ENCODE results near the gene KLHL29. TPM values are rescaled to one million over a fixed set of nuclear protein-coding genes. Genes with fewer than 3 reads are reported as not detected.

KLHL29 gene
- total and polyA plus RNA-seq, 8 donors: 0.91 to 6.6 (median 2.6) TPM

DNA sequence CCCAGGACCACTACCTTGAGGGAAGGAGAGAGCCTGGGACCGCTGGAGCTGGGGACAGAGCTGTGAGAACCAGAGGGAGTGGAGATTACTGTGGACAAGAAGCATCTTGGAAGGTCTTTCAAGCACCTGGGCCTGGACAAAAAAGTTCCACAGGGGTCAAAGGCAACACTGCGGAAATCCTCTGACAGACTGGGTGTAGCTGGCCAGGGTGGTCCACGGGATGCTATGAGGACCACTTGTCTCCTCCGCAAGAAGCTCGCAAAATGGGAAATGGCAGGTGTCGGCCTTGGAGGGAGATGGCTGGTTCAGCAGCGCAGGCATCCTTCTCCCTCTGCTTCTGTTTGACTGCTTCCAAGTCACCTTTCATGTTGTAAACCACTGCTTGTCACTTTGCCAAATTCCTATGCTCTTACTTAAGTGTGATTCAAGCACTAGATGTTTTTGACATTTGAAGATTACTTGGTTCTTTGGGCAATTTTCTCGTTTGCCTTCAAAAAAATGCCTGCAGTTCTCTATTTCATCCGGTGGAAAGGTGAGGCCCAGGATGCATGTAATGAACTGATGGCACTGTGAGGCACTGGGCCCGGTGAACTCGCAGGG is 27.7 kb downstream of the KLHL29 start:
- TF ChIP-seq CTCF (IDR thresholded peaks at IDR 0.05): no peak
- ATAC-seq: no peak
- Histone ChIP-seq H3K27me3 (no peaks in the 10 kb centered on the region), H3K36me3 (no peaks in the 10 kb centered on the region), H3K9me3 (no peaks in the 10 kb centered on the region), H3K4me3 (no peak overlapping the region), H3K27ac (no peak overlapping the region), H3K4me1 (no peaks in the 10 kb centered on the region)
- 68 to 72% methylated on average over 11 of the region's 11 CpGs for WGBS, 2 donors
- intact Hi-C loops (cut with DNase I): no loop called here
- no peak for DNase-seq
- no peak for FAIRE-seq

GRCh38 chr2:23413641-23414040 is 28.7 kb downstream of the KLHL29 start:
- FAIRE-seq (no peak), ATAC-seq (no peak), DNase-seq (no peak)
- 72 to 73% methylated on average over 8 of the region's 8 CpGs for WGBS, 2 donors
- intact Hi-C loops (cut with DNase I): no loop called here
- no peak for TF ChIP-seq CTCF (IDR thresholded peaks at IDR 0.05)
- H3K27me3 ChIP-seq: no peaks in the 10 kb centered on the region
- H3K4me1 ChIP-seq: no peaks in the 10 kb centered on the region
- no peaks in the 10 kb centered on the region for H3K9me3 ChIP-seq
- no peak overlapping the region for H3K27ac ChIP-seq
- no peaks in the 10 kb centered on the region for H3K36me3 ChIP-seq
- no peak overlapping the region for H3K4me3 ChIP-seq

GRCh38 chr2:23414106-23414505 is 29.1 kb downstream of the KLHL29 start:
- Histone ChIP-seq H3K9me3 (no peaks in the 10 kb centered on the region), H3K4me3 (no peak overlapping the region), H3K4me1 (no peaks in the 10 kb centered on the region), H3K27ac (no peak overlapping the region), H3K36me3 (no peaks in the 10 kb centered on the region), H3K27me3 (no peaks in the 10 kb centered on the region)
- FAIRE-seq: no peak
- TF ChIP-seq CTCF (IDR thresholded peaks at IDR 0.05): no peak
- intact Hi-C loops (cut with DNase I): no loop called here
- WGBS, 2 donors: 78 to 89% methylated on average over 8 of the region's 8 CpGs
- no peak for ATAC-seq
- DNase-seq: no peak

- Histone ChIP-seq H3K27ac (no peak overlapping the region), H3K9me3 (no peaks in the 10 kb centered on the region), H3K36me3 (no peaks in the 10 kb centered on the region), H3K4me1 (no peaks in the 10 kb centered on the region), H3K4me3 (no peak overlapping the region), H3K27me3 (no peaks in the 10 kb centered on the region)
- WGBS, 2 donors: 81 to 86% methylated on average over 4 of the region's 4 CpGs
- ATAC-seq (no peak), DNase-seq (no peak), FAIRE-seq (no peak)
- TF ChIP-seq CTCF (IDR thresholded peaks at IDR 0.05): no peak
- intact Hi-C loops (cut with DNase I): no loop called here
Measured at GRCh38 chr2:23414871-23415270, 29.9 kb downstream of the KLHL29 start.

DNA sequence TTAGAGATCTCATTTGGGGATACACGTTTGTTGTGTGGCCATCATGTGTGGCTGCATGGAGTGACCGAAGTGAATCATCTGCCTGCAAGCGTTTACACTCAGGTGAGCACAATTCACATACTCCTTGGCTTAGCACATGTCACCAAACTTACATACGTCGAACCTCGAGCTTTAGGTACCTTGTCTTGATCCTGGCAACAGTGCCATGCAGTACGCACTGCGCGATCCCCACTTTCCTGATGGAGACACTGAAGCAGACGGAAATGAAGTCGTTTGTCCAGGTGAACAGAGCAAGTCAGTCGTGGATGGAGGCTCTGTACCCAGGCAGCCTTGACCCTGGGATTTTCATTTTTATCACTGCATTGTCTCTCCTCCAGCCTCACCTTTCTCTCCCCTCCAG is 32.3 kb downstream of the KLHL29 start:
- no peaks in the 10 kb centered on the region for H3K9me3 ChIP-seq
- intact Hi-C loops (cut with DNase I): no loop called here
- H3K4me3 ChIP-seq: no peak overlapping the region
- FAIRE-seq: no peak
- no peak for TF ChIP-seq CTCF (IDR thresholded peaks at IDR 0.05)
- no peak overlapping the region for H3K27ac ChIP-seq
- WGBS, 2 donors: 72 to 75% methylated on average over 12 of the region's 12 CpGs
- no peaks in the 10 kb centered on the region for H3K4me1 ChIP-seq
- no peaks in the 10 kb centered on the region for H3K36me3 ChIP-seq
- no peak for ATAC-seq
- no peaks in the 10 kb centered on the region for H3K27me3 ChIP-seq
- no peak for DNase-seq

Measured in pancreas (tissue), 10 donors.